HG03060 (cell line): ENCODE measurements around the gene PERCC1.

Experiments used
- ATAC-seq: cut with Tn5 transposase; IDR thresholded peaks from one replicate; pipeline ENCODE4 v1.9.1; 2021; ENCODE audit warnings: low read depth, moderate number of reproducible peaks; ENCODE audit not compliant: unreplicated experiment

The PERCC1 gene

DNA sequence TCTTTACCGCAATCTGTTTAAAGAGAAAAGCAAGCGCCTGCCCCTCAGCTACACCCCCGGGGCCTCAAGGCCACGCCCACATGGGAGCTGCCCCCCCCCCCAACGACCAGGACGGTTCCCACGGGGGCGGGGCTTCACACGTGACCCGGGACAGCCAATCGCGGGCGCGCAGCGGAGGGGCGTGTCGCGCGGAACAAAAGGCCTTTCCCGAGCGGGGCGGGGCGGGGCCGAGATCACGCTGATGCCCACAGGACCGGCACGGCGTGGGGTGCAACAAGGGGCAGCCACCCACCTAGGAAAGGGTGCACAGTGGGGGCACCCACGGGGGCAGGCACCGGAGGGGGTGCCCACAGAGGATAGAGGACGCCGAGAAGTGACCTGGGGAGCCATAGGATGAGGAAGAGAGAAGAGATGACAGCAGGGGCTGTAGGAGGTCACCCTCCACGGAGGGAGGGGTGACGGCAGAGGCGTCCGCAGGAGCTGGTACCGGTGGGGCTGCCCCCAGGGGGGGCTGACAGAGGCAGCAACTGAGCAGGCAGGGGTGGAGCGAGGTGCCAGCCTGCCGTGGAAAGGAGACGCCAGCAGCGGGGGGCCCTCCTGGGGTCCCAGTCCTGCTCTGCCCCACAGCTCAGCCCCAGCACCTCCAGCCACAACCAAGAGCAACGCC is 22.6 kb upstream of the PERCC1 start:
- ATAC-seq: no peak

DNA sequence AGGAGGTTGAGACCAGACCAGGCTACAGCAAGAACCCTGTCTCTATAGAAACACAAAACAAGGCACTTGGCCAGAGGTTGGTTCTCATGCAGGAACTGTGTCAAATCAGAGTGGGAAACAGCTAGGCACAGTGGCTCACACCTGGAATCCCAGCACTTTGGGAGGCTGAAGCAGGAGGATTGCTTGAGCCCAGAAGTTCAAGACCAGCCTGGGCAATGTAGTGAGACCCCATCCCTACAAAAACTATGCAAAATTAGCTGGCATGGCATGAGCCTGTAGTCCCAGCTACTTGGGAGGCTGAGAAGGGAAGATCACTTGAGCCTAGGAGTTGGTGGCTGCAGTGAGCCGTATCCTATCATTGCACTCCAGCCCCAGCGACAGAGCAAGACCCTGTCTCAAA is 18.0 kb upstream of the PERCC1 start:
- ATAC-seq: no peak

DNA sequence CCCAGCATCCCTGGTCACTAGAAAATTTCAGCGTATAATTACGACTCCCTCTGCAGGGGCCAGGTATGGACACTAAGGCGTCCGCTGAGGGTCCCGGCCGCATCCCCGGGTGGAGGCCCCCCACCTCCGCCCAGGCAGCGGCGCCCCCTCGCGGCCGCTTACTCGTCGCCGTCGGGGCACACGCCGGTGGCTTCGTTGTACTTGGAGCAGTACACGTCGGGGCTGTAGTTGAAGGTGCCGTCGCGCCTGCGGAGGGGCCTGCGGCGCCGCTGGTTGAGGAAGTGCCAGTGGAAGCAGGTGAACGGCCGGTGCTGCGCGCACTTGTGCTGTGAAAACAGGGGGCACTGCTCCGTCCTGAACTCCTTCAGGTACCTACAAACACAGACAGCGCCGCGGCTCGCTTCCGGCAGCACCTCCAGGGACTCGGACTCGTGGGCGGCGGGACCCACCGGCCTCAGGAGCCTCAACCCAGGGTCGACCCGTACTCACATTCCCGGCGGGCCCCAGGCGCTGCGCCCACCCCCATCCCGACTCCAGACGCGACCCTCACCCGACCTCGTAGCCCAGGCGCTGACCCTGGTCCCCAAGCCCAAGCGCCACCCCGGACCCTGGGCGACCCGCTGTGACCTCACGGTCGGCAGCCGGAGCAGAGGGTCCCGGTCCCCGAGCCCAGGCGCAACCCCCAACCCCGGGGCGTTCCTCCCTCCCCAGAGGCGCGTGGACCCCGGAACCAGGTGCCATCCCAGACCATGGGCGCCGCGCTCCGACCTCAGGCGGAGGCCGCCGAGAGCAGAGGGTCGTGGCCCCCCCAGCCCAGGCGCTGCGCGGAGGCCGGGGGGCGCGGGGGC is 17.0 kb upstream of the PERCC1 start:
- no peak for ATAC-seq

DNA sequence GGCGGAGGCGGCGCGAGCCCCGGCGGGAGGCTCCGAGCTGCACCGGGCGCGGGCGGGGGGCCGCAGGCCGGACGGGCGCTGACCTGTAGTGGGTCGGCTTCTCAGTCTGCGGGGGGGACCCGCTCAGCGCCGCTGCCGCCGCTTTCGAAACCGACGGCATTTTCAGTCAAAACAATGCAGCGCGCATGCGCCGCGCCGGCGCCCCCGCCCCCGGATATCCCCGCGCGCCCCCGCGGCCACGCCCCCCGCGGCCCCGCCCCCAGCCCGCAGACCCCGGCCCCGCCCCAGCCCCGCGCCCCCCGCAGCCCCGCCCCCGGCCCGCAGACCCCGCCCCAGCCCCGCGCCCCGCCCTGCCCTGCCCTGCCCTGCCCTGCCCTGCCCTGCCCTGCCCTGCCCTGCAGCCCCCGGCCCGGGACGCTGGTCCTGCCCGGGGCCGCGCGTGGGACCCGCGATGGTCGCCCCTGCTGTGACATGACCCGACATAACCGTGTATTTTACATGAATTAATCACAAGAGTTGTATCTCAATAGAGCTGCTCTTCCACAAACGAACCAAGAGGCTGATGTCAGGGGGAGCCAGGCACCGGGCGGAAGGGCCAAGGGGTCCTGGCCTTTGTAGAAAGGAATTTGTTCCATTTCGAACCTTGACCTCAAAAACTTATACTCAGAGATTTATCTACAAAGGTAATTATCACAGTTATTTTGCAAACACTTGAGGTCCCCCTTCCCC is 16.2 kb upstream of the PERCC1 start, which contains the start of gene UNKL:
TSS of gene UNKL (minus strand) at position 173 of the 729 bp plus-strand sequence. CDS start at position 160, 13 bp downstream.
- no peak for ATAC-seq

DNA sequence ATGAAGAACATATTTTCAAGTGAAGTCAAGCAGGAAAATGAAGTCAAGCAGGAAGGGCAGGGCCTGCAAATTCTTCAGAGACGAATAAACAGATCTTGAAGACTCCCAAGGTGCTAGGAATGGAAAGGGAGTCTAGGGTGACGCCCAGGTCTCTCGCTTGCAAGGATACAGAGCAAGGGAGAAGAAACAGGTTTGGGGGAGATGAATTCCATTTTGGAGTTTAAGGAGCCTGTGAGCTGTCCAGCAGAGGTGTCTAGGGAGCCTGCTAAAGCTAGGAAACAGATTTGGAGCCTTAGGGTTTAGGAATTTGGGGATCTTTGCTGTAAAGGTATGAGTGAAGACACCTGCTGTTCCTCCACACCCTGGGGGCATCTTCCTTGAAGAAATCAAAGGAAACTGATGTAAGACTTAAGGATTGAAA is 14.3 kb upstream of the PERCC1 start:
- no peak for ATAC-seq

DNA sequence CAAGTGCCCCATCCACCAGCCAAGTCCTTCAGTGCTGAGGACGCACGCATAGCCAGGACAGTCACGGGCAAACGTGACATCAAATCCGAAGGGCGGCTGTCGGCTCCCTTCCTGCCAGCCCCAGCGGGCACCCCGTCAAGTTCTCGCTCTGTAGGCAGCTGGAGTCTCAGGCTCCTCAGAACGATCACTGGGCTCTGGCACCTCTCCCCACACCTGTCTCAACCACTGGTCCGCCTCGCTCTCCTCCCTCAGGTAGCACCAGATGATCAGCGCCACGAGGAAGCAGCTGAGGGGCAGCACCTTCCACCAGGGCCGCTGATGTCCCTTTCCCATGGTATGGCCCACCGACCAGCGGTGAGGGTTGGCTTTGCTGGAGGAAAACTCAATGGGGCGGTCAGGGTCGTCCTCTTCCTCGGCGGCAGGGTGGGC is 10.8 kb upstream of the PERCC1 start:
- no peak for ATAC-seq

DNA sequence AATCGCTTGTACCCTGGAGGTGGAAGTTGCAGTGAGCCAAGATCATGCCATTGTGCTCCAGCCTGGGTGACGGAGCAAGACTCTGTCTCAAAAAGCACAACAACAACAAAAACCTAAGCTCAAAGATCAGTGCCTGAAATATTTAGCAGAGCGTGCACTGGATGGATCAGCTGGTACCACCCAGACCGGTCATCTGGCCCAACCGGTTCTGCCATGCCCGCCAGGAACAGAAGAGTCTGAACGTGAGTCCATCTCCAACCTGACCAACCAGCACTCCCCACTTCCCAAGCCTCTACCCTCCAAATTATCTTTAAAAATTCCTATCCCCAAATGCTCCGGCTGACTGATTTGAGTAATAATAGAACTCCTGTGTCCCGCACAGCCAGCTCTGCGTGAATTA is 8.8 kb upstream of the PERCC1 start:
- ATAC-seq: no peak

DNA sequence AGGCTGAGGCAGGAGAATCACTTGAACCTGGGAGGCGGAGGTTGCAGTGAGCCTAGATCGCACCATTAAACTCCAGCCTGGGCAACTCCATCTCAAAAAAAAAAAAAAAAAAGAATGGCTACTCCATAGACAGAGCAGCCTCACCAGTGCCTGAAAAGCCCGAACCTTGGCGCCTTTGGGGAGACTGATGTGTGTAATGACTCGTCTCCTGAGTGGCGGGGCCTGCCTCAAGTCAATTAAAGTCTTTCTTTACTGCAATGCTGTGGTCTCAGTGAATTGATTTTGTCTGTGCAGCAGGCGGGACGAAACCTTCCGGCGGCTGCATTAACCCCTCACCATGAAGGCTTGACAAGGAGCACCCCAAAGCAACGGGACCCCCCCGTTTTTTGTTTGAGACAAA is 6.8 kb upstream of the PERCC1 start:
- ATAC-seq: no peak

DNA sequence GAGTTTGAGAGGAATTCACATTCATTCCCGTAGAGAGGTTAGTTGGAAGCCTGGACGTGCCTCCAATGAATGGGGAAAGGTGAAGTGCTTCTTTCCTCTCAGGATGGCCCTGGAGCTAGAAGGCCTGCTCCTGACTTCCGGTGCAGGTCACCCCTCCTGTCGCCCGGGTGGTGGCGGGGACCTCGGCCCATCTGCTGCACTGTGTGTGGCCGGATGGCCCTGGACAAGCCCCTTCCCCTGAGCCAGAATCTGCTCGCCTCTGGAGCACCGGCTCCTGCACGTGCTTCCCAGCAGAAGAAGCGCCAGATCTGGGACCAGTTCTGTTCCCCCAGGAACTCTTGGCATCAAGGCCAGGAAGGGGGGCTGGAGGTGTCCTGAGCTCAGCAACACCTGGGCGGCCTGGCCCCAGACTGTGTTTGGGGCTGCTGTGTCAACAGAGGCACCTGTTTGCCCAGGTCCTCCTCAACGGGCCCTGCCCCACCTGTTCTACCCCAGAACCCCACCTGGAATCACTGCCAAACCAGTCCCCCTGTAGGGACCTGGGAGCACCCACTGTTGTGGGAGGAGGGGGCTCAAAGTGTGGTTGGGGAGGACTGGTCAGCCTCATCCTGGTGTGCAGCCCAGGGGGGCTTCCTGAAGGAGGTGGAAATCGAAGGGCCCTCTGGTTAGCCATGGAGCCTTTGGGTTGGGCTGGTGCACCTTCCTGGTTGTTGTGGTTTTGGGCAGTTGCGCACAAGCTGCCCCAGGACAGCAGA is 5.1 kb upstream of the PERCC1 start:
- ATAC-seq: no peak

DNA sequence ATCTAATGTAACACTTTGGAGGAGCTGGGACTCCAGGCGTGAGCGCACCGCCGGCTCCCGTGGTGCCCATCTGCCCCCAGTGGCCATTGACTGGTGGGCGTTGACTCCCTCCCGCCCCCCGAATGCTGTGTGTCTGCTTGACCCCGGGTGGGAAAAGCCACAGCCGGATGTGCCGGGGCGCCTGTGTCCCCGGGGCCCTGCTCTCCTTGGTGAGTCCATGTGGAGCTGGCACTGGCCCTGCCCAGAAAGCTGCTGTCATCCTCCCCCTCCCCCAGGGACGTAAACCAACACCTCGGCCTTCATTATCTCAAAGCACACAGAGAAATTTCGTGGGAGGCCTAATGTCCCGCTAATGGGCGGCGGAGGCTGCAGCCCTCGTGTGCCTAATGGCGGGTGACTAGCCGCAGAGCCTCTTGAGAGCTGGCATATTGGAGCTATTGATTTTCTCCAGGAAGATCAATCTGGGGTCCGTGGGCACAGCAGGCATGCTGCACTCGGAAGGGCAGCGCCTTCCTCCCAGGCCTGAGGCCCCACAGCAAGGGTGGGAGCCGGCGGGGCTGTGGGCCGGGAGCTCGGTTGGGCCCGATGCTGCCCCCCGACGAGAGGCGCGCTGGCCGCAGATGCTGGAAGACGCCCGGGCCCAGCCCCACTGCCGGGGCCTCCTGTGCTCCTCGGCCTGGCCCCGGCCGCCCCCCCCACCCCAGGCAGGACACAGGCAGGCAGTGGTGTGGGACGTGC is 4.0 kb upstream of the PERCC1 start:
- ATAC-seq: no peak

DNA sequence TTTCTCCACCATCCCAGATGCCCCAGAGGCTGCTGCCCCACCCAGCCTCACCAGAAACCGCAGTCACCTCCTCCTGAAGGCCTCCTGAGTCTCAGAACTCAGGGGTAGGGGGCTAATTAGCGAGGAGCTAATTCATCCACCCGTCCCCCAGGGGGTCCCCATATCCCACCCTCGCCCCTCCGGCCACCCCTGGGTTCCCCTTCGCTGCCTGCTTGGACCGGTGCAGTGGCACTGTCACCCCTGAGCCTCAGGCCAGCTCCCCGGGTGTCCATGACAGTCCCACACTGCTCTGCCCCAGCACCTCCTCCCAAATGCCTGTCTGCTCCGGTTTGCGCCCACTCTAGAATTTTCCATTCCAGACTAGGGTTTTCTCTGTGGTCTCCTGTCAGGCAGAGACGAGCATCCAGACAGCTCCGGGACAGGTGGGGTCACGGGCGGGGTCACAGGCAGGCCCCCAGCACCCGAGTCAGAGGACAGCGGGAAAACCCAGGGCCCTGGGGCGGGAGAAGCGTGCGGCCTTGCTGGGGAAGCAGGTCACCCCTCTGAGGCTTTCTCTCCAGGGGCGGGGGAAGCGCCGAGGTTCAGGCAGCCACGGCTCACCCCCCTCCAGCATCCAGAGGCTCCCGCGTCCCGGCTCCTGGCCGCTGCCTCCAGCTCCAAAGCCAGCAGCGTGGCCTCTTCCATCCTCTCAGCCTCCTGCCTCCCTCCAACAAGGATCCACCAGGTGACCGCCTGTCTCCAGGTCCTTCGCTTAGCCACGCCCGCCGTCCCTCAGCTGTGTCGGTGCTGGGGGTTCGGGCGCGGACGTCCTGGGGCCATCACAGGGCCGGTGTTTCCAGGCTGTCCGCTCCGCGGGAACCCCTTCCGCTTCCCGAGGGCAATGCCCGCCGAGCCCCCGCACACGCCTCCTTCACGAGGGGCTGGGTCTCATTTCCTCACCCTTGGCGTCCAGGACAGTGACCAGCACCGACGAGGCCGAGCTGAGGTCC is 3.1 kb upstream of the PERCC1 start:
- ATAC-seq: no peak

DNA sequence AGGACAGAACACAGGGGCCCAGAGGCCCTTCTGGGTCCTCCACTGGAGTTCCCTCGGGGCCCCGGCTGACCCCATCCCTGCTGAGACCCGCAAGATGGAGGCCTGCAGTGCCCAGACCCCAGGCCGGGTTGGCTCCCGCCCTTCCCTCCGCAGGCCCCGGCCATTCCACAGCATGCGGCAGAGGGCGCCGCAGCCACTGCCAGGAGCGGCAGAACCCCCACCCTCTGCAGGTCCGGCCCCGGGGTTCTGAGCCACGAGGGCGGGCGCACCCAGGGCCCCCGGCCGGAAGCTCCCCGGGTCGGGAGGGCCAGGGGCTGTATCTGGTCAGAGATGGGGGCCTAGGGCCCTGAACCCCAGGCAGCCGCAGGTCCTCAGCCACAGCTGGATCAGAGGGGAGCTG is 2.4 kb upstream of the PERCC1 start:
- ATAC-seq: no peak

DNA sequence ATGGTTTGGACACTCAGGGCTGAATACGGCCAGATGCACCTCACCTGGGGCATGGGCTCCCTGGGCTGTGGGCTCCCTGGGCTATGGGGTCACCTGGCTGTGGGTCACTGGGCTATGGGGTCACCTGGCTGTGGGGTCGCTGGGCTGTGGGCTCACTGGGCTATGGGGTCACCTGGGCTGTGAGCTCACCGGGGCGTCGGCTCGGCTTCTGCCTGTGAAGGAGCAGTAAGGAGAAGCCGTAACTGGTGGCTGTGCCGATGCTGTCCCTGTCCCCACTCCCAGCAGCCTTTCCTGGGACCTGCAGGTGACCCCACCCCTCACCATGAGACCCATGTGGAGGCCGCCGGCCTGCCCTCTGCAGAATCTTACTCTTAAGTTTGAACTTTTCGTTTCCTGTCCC is 1.9 kb upstream of the PERCC1 start:
- no peak for ATAC-seq

DNA sequence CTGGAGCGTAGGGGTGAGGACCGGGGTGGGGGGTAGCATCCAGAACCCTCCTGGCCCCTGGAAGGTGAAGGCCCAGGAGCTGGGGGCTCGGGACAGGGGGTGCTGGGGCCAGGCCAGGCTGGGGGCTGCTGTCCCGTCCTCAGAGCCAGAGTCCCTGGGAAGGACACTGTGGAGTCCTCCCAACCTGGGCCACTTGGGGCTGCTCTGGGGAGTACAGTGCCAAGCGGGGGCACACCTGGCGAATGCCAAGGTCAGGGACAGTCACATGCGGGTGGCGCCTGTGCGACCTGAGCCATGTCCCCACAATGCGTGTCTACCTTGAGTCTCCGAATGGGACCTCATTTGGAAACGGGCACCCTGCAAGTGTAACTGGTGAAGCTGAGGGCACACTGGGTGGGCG is 1.2 kb upstream of the PERCC1 start:
- ATAC-seq: no peak

DNA sequence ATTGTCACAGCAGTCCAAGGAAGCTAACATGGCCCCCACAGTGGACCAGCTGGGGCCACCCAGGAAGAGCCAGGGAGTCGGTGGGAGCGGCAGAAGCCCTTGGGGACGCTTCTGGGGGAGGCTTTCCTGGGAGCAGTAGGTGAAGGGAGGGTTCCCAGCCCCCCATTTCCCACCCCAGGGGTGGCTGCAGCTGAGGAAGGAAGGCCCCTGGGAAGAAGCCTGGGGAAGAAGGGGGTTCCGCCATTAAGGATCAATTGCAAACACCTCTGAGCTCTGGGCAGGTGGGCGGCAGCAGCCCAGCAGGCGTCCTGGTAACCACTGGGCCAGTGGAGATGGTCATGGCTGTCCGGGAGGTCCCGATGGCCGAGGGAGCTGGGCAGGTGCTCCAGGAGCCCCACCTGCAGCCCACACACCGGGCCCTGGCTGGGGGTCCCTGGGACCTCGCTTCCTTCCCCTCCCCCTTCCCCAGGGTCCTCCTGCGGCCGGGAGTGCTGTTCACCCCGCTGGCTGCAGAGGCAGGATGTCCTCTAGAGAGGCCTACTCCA is 592 bp upstream of the PERCC1 start:
- no peak for ATAC-seq

DNA sequence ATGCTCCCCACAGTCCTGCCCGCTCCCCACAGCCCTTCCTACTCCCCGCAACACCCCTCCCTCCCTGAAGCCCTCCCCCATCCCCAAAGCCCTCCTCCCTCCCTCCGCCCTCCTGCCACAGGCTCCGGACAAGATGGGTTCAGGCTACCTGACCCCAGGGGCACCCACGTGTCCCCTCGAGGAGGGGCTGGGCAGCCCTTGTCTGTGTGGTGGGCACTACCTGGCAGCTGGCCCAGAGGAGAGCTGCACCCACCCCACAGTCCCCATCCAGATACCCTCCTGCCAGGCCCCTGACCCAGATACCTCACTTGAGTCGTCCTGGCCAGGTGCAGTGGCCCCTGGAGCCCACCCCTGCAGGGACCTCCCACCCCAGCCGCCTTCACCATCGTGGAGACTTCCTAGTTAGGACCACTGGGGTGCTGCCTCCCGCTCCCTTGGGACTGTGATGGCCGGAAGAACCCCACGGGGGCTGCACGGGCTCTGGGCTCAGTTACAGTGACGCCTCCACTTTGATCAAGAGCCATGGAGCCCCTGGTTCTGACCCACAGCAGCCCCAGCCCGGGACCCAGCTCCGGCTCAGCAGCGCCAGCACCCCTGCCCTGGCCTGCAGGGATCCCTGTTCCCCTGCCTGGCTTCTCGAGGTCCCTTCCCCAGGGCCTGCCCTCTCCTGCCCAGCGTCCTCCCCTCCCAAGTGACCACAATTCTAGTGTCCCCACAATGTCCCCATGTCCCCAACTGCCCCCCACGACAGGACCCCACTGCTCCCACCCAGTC is 806 bp downstream of the PERCC1 start:
- no peak for ATAC-seq

DNA sequence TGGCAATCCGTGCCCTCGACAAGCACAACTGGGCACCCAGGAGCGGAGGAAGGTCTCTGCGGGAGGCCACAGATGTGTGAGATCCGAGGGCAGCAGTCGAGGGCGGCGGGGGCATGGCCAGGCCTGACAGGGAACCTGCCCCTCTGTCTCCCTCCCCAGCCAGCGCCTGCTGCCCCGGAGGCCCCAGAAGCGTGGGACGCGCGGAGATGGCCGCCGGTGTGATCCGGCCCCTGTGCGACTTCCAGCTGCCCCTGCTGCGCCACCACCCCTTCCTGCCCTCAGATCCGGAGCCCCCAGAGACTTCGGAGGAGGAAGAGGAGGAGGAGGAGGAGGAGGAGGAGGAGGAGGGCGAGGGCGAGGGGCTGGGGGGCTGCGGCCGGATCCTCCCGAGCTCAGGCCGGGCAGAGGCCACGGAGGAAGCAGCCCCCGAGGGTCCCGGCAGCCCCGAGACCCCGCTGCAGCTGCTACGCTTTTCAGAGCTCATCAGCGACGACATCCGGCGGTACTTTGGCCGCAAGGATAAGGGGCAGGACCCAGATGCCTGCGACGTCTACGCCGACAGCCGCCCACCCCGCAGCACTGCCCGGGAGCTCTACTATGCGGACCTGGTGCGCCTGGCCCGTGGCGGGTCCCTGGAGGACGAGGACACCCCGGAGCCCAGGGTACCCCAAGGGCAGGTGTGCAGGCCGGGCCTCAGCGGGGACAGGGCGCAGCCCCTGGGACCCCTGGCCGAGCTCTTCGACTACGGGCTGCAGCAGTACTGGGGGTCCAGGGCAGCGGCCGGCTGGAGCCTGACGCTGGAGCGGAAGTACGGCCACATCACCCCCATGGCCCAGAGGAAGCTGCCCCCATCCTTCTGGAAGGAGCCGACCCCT is 1.7 kb downstream of the PERCC1 start:
- ATAC-seq: no peak
